ENCODE data around the gene GLIS1. TPM values are rescaled to one million over a fixed set of nuclear protein-coding genes. Genes with fewer than 3 reads are reported as not detected.

Gene GLIS1
- total RNA-seq, 1 donor from 2014 or later: not detected

GRCh38 chr1:53721088-53721487 is 17.9 kb downstream of the GLIS1 start:
- intact Hi-C loops (cut with micrococcal nuclease): no loop called here

DNA sequence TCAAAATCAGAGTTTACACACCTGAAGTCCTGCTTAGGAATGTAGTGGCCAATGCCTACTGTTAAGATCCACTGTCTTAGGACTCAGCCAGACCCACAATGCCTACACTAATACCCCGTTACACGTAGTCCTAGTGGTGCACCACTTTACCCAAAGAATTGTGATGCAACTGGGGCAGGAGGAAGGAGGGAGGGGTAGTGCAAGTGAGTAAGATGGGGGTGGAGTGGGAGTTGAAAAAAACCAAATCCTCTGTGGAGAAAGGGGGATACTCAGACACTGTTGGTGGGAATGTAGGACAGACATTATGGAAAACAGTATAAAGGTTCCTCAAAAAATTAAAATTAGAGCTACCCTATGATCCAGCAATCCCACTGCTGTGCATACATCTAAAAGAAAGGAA is 19.5 kb downstream of the GLIS1 start:
- intact Hi-C loops (cut with micrococcal nuclease): no loop called here

GRCh38 chr1:53718443-53718842 is 20.5 kb downstream of the GLIS1 start:
- intact Hi-C loops (cut with micrococcal nuclease): no loop called here

DNA sequence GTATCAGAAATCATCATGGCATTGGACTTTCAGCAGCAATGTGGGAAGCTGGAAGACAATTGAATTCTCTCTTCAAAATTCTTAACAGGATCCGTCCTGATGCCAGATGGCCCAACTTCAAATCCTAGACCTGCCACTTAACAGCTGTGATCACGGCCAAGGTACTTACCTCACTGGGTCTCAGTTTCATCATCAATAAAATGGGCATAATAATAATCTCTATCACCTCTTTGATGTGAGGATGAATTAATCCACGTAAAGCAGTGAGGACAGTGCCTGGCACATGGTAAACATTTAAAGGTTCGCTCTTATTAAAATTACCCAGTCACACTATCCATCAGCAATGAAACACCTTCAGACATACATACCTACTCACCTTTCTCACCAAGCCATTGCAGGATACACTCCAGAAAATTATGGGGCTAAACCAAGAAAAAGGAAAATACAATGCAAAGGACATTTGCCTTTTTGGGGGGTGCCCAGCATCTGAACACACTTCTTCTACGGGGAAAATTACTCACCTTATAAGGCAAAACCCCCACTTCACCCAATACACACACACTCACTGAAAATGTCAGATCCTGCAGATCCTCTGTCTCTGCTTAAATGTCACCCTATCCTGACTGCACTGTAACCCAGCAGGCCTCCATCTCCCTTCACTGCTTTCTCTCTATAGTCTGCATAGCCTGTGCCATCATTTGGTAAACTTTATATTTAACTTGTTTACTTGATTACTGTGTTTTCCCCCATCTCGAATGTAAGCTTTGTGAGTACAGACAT is 21.7 kb downstream of the GLIS1 start:
- intact Hi-C loops (cut with micrococcal nuclease): no loop called here

DNA sequence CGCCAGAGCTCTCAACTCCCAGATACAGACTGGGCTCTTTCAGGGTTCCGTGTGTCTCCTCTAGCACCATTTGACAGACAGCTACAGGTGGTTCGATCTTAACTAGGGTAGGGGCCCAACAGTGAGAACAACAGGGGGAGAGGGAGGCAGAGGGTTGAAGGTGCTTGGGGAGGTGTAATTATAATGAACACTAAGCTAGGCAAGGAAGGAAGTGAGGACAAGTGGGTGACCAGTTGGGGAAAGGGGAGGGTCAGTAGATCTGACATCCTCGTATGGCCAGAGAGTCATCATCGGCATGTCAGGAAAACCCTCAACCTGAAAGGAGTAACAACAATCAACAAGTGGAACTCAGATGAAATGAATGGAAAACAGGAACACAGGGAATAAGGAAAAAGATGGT is 22.8 kb downstream of the GLIS1 start:
- intact Hi-C loops (cut with micrococcal nuclease): no loop called here

DNA sequence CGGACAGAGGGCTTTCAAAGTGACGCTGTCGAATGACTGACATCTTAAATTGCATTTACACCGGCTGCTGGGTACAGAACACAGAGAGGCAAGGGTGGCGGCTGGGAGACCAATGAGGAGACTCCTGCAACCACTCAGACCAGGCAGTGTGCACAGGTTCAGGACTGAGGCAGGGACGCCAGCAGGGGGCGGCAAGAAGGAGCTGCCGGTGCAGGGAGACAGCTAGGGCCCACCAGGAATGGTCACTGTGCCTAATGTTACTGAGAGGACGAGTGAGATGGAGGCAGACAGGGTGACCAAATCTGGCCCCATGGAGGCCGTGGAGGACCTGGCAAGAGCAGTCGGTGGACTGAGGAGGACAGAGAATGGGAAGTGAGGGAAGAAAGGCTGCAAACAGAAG is 23.5 kb downstream of the GLIS1 start:
- intact Hi-C loops (cut with micrococcal nuclease): no loop called here

GRCh38 chr1:53712276-53712675 is 26.7 kb downstream of the GLIS1 start:
- intact Hi-C loops (cut with micrococcal nuclease): no loop called here

DNA sequence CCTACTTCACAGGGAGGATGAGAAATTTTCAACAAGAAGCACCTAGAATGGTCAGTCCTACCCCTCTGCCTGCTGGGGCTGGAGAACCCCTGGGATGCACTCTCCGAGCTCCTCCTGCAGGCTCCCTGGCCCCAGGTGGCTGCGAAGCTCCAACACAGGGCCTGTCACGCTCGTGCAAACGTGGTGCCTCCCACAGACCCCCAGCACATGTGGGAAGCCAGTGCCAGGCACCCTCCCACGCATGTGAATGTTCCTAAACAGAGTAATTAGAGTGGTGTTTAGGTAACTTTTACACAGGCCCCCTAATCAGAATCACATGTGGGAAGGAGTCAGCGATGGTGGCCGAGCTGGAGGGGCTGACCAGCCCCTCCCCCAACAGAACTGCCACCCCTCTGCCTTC is 28.4 kb downstream of the GLIS1 start:
- intact Hi-C loops (cut with micrococcal nuclease): no loop called here

DNA sequence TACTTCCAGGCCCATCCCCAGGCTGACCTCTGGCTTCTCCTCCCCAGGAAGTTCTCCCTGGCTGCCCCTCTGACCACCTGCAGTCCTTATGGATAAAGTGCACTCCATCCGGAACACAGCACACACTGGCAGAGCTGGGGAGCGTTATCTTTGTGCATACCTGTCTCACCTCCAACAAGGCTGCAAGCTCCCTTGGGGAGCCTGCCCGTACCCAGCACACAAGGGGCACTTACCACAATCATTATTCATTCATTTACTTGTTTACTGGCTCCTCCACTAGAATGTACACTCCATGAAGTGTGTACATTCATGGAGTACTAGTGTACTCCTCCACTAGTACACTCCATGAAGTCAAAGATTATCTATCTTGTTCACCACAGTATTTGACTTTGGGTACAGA is 30.3 kb downstream of the GLIS1 start:
- intact Hi-C loops (cut with micrococcal nuclease): no loop called here

DNA sequence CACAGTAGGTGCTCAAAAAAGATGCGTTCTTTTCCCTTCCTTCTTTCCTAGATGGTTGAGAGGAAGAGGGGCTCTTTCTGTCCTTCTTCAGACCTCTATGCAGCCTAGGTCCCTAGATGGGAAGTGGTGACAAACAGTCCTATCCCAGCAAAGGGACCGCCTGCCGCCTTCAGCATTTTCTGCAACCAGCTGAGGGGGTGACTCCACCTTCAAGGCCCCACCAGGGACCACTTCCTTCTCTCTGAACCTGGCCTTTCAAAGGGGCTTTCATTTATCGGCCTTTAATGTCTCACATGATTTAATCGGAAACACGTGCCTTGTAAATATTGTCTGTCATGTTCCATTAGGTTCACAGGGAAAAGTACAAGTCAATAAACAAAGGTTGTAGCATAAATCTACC is 32.6 kb downstream of the GLIS1 start:
- intact Hi-C loops (cut with micrococcal nuclease): no loop called here

DNA sequence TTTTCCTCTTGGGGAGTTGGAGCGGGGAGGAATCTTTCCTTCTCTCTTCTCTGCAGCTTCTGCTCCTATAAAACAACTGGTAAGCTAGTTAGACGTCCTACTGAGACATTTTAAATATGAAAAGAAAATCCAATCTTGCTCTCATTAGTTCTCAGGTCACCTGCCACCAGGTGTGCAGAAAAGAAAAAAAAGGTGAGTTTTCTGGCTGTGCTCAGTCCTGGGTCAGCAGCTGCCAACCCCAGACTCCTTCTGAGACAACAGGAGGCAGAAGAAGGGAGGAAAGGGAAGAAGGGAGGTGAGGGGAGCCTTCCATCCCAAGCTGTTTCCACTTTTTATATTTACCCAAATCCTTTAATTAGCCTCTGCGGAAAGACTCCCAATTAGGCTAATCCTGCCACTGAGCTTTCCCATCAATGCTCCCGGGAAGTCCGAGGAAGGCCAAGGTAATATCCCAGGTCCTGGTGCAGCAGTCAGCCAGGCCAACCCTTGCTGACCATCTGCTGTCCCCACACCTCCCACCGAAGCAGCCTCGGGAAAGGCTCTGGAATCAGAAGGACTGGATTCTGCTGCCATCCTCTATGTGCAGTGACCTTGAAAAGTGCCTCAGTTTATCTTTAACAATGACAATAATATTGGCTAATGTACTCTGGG is 33.4 kb downstream of the GLIS1 start:
- intact Hi-C loops (cut with micrococcal nuclease): no loop called here

GRCh38 chr1:53704804-53705445 is 34.0 kb downstream of the GLIS1 start:
- intact Hi-C loops (cut with micrococcal nuclease): no loop called here

- intact Hi-C loops (cut with micrococcal nuclease): no loop called here
Measured at GRCh38 chr1:53704304-53704703, 34.7 kb downstream of the GLIS1 start.

DNA sequence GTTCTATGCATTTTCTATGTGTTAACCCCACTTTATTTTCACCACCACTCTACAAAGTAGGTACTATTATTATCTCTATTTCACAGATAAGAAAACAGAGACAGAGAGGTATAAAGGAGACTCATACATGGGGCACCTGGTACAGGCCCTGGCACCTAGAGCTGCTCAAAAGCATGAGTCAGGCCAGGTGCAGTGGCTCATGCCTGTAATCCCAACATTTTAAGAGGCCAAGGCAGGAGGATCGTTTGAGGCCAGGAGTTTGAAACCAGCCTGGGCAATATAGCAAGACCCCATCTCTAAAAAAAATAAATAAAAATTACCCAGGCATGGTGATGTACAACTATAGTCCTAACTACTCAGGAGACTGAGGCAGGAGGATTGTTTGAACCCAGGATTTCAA is 35.8 kb downstream of the GLIS1 start:
- intact Hi-C loops (cut with micrococcal nuclease): no loop called here

DNA sequence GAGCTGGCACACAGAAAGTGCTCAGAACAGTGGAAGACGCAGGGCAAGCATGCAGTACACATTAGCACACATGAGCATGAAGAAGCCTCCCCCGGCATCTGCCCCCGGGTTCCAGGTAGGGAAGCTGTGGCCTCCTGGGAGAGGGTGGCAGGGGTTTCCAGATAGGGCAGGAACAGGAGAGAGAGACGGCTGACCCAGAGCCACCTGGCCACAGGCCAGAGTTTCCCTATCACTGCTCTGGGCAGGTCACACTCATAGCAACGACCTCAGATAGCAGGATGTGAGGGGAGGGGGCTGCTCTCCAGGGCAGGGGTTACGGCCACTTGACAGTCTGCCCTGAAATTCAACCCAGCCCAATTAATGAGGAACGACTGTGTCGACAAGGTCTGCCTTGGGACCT is 36.6 kb downstream of the GLIS1 start:
- intact Hi-C loops (cut with micrococcal nuclease): no loop called here

DNA sequence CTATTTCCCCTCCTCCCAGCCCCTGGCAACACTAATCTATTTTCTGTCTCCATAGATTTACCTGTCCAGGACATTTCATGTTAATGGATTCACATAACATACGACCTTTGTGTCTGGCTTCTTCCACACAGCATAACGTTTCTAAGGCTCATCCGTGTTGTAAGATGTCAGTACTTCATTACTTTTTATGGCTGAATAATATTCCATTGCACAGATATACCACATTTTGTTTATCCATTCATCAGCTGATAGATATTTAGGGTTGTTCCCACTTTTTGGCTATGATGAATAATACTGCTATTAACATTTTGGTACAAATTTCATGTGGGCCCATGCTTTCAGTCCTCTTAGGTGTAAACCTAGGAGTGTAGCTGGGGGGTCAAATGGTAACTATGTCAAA is 38.2 kb downstream of the GLIS1 start:
- intact Hi-C loops (cut with micrococcal nuclease): no loop called here

DNA sequence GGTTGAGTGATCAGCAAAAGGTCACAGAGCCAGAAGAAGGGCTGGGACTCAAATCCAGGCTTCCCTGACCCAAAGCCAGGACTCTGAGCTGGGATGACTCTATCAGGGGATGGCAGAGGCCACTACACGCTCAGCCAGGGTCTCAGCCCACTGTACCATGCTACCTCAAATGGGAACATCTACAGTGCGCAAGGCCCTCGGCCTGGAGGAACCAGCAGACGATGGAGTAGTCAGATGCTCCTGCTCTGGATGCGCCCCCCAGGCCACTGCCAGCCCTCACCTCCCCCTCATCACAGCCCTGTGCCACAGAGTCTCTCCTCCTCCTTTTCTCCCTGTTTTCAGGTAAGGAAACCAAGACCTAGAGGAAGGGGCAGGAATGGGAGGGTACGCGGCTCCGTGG is 39.0 kb downstream of the GLIS1 start:
- intact Hi-C loops (cut with micrococcal nuclease): no loop called here

DNA sequence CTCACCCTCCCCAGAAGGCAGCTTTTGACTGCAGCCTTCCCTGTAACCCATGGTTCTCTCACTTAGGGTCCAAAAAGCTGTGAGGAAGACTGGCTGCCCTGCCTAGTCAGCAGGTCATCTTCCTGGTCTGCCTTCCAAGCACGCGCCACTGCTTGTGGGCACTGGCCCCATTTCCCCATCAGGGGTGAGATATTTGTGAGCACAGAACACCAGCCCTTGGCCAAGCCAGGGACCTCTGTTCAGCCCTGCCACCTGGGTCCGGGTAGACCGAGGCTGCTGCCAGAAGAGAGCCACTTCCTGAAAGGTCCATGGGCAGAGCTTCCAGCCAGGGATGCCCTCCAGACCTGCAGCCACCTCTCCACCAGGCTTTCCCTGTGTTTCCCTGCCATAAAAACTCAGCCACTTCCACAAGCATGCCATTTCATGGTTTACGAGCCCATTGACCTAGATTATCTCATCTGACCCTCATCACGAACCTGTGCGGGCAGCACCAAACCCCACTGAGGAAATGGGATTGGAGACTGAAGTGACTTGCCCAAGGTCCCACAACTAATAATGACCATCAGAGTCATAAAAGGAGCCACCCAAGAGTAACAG is 40.5 kb downstream of the GLIS1 start:
- intact Hi-C loops (cut with micrococcal nuclease): no loop called here

GRCh38 chr1:53697721-53698383 is 41.1 kb downstream of the GLIS1 start:
- intact Hi-C loops (cut with micrococcal nuclease): no loop called here

- intact Hi-C loops (cut with micrococcal nuclease): no loop called here
Measured at GRCh38 chr1:53696990-53697389, 42.0 kb downstream of the GLIS1 start.

DNA sequence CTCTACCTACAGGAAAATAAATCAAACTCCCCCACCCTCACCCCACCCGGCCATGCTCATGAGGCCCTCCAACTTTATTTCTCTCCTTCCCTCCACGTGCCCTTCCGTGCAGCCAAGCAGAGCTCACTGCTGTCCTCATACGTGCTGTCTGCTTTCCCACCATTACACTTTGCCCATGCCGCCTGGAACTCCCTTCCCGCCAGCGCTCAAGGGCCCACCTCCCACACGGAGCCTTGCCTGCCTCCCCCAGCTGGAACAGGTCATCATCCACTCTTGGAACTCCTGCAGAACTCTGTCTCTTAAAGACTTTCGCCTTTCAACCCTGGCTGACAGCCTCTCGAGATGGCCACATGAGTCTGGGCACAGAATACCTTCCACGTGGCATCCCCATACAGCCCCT is 42.4 kb downstream of the GLIS1 start:
- intact Hi-C loops (cut with micrococcal nuclease): no loop called here

DNA sequence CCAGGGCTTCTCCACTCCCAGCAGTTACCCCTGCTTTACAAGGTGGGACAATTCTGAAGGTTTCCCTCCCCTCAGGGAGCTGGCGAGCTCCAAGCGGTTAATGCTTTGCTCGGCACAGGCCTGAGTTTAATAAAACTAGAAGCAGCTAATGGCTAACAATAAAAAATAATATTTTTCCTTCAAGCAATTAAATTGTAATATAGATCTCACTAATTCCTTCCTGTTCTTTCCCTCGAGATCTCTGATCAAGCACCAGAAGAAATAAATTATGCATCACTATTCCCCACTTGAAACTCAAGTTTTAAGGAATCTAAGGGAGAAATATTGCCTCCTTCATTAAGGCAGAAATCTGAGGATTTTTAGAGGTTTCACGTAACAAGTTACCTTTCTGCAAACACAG is 42.9 kb downstream of the GLIS1 start:
- intact Hi-C loops (cut with micrococcal nuclease): no loop called here

All from T-helper 1 cell treated with Interleukin-12 subunit alpha and Interleukin-12 subunit beta and Interleukin-4 antibody, amounts not matched to agents 30 ng/mL and 1 ng/mL, for 36 hours (primary cell).